ENCODE results near the gene GLIPR2.

DNA sequence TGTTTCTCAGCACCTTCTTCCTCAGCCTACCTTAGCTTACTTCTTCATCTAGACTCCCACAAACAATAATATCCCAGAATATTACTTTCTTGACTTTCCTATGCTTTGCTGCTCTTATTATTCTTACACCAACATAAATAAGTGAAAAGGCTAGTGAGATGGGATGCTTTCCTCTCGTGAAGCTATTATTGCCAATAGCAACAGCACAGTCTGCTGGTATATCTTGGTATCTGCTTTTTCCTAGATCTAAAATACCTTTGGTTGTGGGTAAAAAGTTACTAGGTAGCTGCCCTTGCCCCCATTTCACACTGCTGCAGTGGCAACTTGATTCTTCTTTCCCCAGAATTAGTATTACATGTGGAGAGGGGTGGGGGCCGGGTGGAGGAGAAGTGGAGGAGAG is 26.1 kb upstream of the GLIPR2 start:
- TF ChIP-seq CTCF (IDR thresholded peaks at IDR 0.05 in 8 of 11, conservative IDR thresholded peaks at IDR 0.05 in 3 of 11) = no peak
- TF ChIP-seq POLR2A (IDR thresholded peaks at IDR 0.05) = no peak
